Panc1 (cell line): ENCODE measurements around the gene AMBRA1.

ENCODE experiments used
- POLR2AphosphoS5 ChIP-seq: IDR thresholded peaks from 2 replicates; pipeline ENCODE4 v1.6.1; 2012; ENCODE audit warnings: mild to moderate bottlenecking, low read depth, low read length, moderate library complexity
- TF ChIP-seq, protein P1 (sequence below): fragments of 450-650 bp; IDR thresholded peaks from 2 replicates; pipeline ENCODE4 v1.5.1; 2017; ENCODE audit warnings: mild to moderate bottlenecking

DNA sequence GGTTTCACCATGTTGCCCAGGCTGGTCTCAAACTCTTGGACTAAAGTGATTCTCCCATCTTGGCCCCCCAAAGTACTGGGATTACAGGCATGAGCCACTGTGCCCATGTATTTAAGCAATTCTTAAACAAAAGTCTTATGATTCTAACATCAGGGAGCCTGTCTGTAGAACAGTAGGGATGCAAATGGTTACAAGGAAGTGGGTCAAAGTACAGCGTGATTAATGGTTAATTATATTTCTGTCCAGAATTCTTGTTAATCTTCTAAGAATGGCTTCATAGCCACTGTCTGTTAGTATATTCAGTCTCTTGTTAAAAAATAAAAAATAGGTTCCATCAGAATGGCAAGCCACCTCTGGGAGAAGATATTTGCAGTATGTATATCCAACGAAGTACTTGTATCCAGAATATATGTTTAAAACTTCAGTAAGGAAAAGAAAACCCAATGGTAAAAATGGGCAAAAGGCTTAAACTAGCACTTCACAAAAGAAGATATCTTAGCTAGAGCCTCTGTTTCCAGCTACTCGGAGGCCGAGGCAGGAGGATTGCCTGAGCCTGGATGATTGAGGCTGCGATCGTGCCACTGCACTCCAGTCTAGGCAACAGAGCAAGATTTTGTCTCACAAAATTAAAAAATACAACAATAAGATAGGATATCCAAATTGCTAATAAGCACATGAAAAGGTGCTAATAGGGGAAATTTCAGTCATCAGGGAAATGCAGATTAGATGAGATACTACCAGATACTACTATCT, 46.4 kb upstream of the AMBRA1 start:
- TF ChIP-seq POLR2AphosphoS5: no peak
- TF ChIP-seq, protein P1, sequence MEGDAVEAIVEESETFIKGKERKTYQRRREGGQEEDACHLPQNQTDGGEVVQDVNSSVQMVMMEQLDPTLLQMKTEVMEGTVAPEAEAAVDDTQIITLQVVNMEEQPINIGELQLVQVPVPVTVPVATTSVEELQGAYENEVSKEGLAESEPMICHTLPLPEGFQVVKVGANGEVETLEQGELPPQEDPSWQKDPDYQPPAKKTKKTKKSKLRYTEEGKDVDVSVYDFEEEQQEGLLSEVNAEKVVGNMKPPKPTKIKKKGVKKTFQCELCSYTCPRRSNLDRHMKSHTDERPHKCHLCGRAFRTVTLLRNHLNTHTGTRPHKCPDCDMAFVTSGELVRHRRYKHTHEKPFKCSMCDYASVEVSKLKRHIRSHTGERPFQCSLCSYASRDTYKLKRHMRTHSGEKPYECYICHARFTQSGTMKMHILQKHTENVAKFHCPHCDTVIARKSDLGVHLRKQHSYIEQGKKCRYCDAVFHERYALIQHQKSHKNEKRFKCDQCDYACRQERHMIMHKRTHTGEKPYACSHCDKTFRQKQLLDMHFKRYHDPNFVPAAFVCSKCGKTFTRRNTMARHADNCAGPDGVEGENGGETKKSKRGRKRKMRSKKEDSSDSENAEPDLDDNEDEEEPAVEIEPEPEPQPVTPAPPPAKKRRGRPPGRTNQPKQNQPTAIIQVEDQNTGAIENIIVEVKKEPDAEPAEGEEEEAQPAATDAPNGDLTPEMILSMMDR: no peak
